HEK293 (cell line): ENCODE results near the gene MUCL3.

Experiments used
- YY1 ChIP-seq: fragments of 450-650 bp; formaldehyde crosslinking; IDR thresholded peaks from 2 replicates; pipeline ENCODE4 v1.5.1; 2018; ENCODE audit warnings: missing biosample characterization, missing genetic modification characterization
- ZBTB8A ChIP-seq: fragments of 450-650 bp; formaldehyde crosslinking; IDR thresholded peaks from 2 replicates; pipeline ENCODE4 v1.5.1; 2016; ENCODE audit warnings: missing biosample characterization, missing genetic modification characterization
- ZNF157 ChIP-seq: fragments of 450-650 bp; formaldehyde crosslinking; IDR thresholded peaks from 2 replicates; pipeline ENCODE4 v1.5.1; 2016; ENCODE audit warnings: missing biosample characterization, missing genetic modification characterization
- ZNF24 ChIP-seq: fragments of 450-650 bp; formaldehyde crosslinking; IDR thresholded peaks from 2 replicates; pipeline ENCODE4 v1.5.1; 2016; ENCODE audit warnings: missing biosample characterization, missing genetic modification characterization
- ZNF792 ChIP-seq: fragments of 450-650 bp; formaldehyde crosslinking; IDR thresholded peaks from 2 replicates; pipeline ENCODE4 v1.5.1; 2016; ENCODE audit warnings: missing biosample characterization, missing genetic modification characterization
- TF ChIP-seq, protein P1 (sequence below): fragments of 450-650 bp; formaldehyde crosslinking; IDR thresholded peaks from 2 replicates; pipeline ENCODE4 v1.5.1; 2016; ENCODE audit warnings: missing biosample characterization, missing genetic modification characterization
- TF ChIP-seq, protein P2 (sequence below): fragments of 450-650 bp; formaldehyde crosslinking; IDR thresholded peaks from 2 replicates; pipeline ENCODE4 v1.5.1; 2016; ENCODE audit warnings: missing biosample characterization, missing genetic modification characterization, low read depth
- TF ChIP-seq, protein P3 (sequence below): fragments of 450-650 bp; formaldehyde crosslinking; IDR thresholded peaks from 2 replicates; pipeline ENCODE4 v1.5.1; 2016; ENCODE audit warnings: missing biosample characterization, missing genetic modification characterization

DNA sequence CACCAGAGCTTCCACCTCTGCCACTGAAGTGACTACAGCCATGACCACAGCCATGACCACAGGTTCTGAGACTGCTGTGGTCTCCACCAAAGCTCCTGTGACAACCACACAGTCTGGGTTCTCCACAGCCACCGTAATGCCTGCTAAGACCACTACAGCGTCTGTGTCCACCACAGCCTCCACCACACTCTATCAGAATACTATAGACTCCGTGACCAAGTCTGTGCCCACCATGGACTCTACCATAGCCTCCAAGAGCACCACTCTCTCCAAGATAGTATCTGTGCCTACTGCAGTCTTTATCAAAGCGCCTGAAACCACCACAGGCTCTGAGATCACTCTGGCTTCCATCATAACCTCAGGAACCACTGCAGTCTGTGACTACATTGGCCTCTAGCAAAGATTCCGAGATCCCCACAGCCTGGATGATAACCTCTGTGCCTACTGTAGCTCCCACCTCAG lies 24.4 kb downstream of the MUCL3 start:
- no peak for TF ChIP-seq YY1
- TF ChIP-seq ZNF792 = no peak
- TF ChIP-seq, protein P1, sequence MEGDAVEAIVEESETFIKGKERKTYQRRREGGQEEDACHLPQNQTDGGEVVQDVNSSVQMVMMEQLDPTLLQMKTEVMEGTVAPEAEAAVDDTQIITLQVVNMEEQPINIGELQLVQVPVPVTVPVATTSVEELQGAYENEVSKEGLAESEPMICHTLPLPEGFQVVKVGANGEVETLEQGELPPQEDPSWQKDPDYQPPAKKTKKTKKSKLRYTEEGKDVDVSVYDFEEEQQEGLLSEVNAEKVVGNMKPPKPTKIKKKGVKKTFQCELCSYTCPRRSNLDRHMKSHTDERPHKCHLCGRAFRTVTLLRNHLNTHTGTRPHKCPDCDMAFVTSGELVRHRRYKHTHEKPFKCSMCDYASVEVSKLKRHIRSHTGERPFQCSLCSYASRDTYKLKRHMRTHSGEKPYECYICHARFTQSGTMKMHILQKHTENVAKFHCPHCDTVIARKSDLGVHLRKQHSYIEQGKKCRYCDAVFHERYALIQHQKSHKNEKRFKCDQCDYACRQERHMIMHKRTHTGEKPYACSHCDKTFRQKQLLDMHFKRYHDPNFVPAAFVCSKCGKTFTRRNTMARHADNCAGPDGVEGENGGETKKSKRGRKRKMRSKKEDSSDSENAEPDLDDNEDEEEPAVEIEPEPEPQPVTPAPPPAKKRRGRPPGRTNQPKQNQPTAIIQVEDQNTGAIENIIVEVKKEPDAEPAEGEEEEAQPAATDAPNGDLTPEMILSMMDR (tag by site-specific recombination) = no peak
- TF ChIP-seq, protein P2, sequence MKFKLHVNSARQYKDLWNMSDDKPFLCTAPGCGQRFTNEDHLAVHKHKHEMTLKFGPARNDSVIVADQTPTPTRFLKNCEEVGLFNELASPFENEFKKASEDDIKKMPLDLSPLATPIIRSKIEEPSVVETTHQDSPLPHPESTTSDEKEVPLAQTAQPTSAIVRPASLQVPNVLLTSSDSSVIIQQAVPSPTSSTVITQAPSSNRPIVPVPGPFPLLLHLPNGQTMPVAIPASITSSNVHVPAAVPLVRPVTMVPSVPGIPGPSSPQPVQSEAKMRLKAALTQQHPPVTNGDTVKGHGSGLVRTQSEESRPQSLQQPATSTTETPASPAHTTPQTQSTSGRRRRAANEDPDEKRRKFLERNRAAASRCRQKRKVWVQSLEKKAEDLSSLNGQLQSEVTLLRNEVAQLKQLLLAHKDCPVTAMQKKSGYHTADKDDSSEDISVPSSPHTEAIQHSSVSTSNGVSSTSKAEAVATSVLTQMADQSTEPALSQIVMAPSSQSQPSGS = no peak
- no peak for TF ChIP-seq ZNF24
- TF ChIP-seq ZBTB8A (tag by site-specific recombination) = no peak
- TF ChIP-seq ZNF157 (tag by site-specific recombination) = no peak
- TF ChIP-seq, protein P3, sequence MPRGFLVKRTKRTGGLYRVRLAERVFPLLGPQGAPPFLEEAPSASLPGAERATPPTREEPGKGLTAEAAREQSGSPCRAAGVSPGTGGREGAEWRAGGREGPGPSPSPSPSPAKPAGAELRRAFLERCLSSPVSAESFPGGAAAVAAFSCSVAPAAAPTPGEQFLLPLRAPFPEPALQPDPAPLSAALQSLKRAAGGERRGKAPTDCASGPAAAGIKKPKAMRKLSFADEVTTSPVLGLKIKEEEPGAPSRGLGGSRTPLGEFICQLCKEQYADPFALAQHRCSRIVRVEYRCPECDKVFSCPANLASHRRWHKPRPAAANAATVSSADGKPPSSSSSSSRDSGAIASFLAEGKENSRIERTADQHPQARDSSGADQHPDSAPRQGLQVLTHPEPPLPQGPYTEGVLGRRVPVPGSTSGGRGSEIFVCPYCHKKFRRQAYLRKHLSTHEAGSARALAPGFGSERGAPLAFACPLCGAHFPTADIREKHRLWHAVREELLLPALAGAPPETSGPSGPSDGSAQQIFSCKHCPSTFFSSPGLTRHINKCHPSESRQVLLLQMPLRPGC (tag by site-specific recombination) = no peak
